Vagina (tissue), 2 donors: ENCODE results near the gene TOR1AIP1.

ENCODE experiments used
- CTCF ChIP-seq, 3 experiments: fragments of 450-650 bp in 2 of 3; fragments of 200-600 bp in 1 of 3; sonication (generic) in 1 of 3; IDR thresholded peaks; one replicate each; pipeline ENCODE4 v1.5.1; 2017 to 2019; ENCODE audit warnings: antibody characterized with exemption in 3 of 3, mild to moderate bottlenecking in 2 of 3, moderate library complexity in 2 of 3
- POLR2A ChIP-seq, 2 donors: fragments of 450-650 bp; IDR thresholded peaks; one replicate each; pipeline ENCODE4 v1.6.1; 2017; ENCODE audit warnings: antibody characterized with exemption in 2 of 2, mild to moderate bottlenecking in 2 of 2, moderate library complexity in 2 of 2
- POLR2AphosphoS5 ChIP-seq, 2 donors: sonication (generic); formaldehyde crosslinking; IDR thresholded peaks; one replicate each; pipeline ENCODE4 v1.9.0; 2017; ENCODE audit warnings: antibody characterized with exemption in 2 of 2, mild to moderate bottlenecking in 2 of 2, low read depth in 1 of 2; ENCODE audit not compliant: insufficient read depth in 1 of 2

DNA sequence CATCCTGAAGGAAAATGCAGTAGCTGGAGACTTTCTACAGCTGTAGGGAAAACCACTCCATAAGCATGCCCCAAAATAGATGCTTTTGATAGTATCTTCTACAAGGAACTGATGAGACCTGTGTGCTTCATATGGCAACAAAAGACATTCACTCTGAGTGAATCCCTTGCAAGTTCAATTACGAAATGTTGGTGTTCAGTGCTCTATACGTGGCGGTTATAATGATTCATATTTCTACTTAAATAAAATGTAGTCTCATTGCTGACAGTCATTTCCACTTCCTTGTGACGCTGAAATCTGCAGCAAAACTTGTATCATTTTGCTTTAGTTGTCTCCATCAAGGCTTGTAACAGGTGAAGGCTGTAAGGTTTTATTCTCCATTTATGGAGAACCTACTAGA lies 25.1 kb upstream of the TOR1AIP1 start:
- TF ChIP-seq CTCF (IDR thresholded peaks at IDR 0.05) (no peak), POLR2A (IDR thresholded peaks at IDR 0.05) (no peak), POLR2AphosphoS5 (IDR thresholded peaks at IDR 0.05; ENCODE audit: insufficient read depth in 1 of 2, low read depth in 1 of 2) (no peak)
